Ovary (tissue), 9 donors: ENCODE measurements around the gene ANO6. TPM values are rescaled to one million over a fixed set of nuclear protein-coding genes. Genes with fewer than 3 reads are reported as not detected.

Source experiments
- DNase-seq, 5 donors: peaks; one replicate each; pipeline ENCODE4 v3.0.0-alpha.2; 2019 to 2020
- H3K27ac ChIP-seq, 2 donors: fragments of 200-600 bp; one replicate each; pipeline versions ENCODE4 v1.5.1 to v1.8.0; 2019 to 2022
- H3K27me3 ChIP-seq: fragments of 200-600 bp; one replicate; pipeline ENCODE4 v1.8.0; 2022
- H3K36me3 ChIP-seq: fragments of 200-600 bp; sonication (generic); one replicate; pipeline ENCODE4 v1.5.1; 2019
- H3K4me1 ChIP-seq: one replicate; pipeline ENCODE4 v1.8.1; 2013; ENCODE audit warnings: mild to moderate bottlenecking, moderate library complexity; ENCODE audit not compliant: insufficient read depth
- H3K4me3 ChIP-seq: fragments of 200-600 bp; sonication (generic); one replicate; pipeline ENCODE4 v1.5.1; 2017
- H3K9me3 ChIP-seq, 2 donors: fragments of 200-600 bp in 1 of 2; sonication (generic) in 1 of 2; one replicate each; pipeline versions ENCODE4 v1.5.1 to v1.8.1; 2013 to 2019; ENCODE audit warnings: mild to moderate bottlenecking in 1 of 2, moderate library complexity in 1 of 2
- CTCF ChIP-seq, 3 donors: fragments of 450-650 bp in 2 of 3; fragments of 200-600 bp in 1 of 3; IDR thresholded peaks; one replicate each; pipeline versions ENCODE4 v1.5.1 to v1.8.0; 2016 to 2022; ENCODE audit warnings: antibody characterized with exemption in 3 of 3, mild to moderate bottlenecking in 1 of 3
- EP300 ChIP-seq: sonication (generic); formaldehyde crosslinking; IDR thresholded peaks from one replicate; pipeline ENCODE4 v1.6.1; 2017; ENCODE audit warnings: antibody characterized with exemption
- POLR2A ChIP-seq: fragments of 450-650 bp; IDR thresholded peaks from one replicate; pipeline ENCODE4 v1.6.1; 2017; ENCODE audit warnings: antibody characterized with exemption, mild to moderate bottlenecking, moderate library complexity
- WGBS, 3 donors: extraction: QIAGEN DNeasy Blood & Tissue Kit in 1 of 3; methylation state at CpG; one replicate each; pipeline versions ENCODE4 v1.1.5 to v1.1.7; 2013 to 2017; 5-methylcytosine and 5-hydroxymethylcytosine counted together
- intact Hi-C, 4 donors: fragments of 100-400 bp; cut with DNase I; formaldehyde crosslinking; loops; one replicate each; pipeline versions ENCODE4 v1.11.0 to v1.15.1; 2022 to 2023
- polyA plus RNA-seq, 2 donors: library from polyadenylated mRNA; stranded (reverse); fragments of 200-250 nt in 1 of 2; fragments of 350-450 nt in 1 of 2; fragmentation: Illumina TruSeq in 1 of 2; extraction: RNeasy Lipid Tissue Mini Kit (QIAGEN cat#74804) in 1 of 2; gene quantifications; one replicate each; pipeline ENCODE4 v1.2.3, GENCODE V29; 2013 to 2014
- total RNA-seq, 7 donors: library from RNA; depleted of rRNA in 2 of 7; stranded (reverse); fragments of >200 nt in 2 of 7; fragmentation: NEBNext Ultra II Directional in 3 of 7; extraction: Animal tissue kit (Norgen Biotek cat#: 25700) in 3 of 7; gene quantifications; one replicate each; pipeline versions ENCODE4 v1.1.0 to v1.2.4, GENCODE V29; 2016 to 2023
- donor health status: DM: no; HTN: no; CAD: no; lungs with moderate emphysema.
- donor health status: DM: no; HTN: no; CAD: no.
- donor health status: Bipolar disorder and iron deficiency.
- donor health status: DM: yes; HTN: yes; CAD: no.
- donor health status: DM: no; HTN: no; CAD: no.
- donor health status: DM: yes; HTN: yes; CAD: no.

The ANO6 gene
- total and polyA plus RNA-seq, 9 donors: 38.8 to 88.5 (median 63.2) TPM

- no peak for DNase-seq
- no peak overlapping the region for H3K27ac ChIP-seq
- no peak overlapping the region for H3K4me3 ChIP-seq
- WGBS, 3 donors: 68 to 75% (median 72%) methylated on average over 6 of the region's 6 CpGs
- no peaks in the 10 kb centered on the region for H3K36me3 ChIP-seq
- intact Hi-C loops: no loop called here
- H3K4me1 ChIP-seq: no peaks in the 10 kb centered on the region
- no peaks in the 10 kb centered on the region for H3K27me3 ChIP-seq
- TF ChIP-seq POLR2A (no peak), EP300 (no peak), CTCF (IDR thresholded peaks at IDR 0.05) (no peak)
- no peaks in the 10 kb centered on the region for H3K9me3 ChIP-seq
Observed at GRCh38 chr12:45433441-45433868, 217.6 kb downstream of the ANO6 start.

GRCh38 chr12:45434094-45434493 lies 218.2 kb downstream of the ANO6 start:
- Histone ChIP-seq H3K4me1 (no peaks in the 10 kb centered on the region), H3K9me3 (no peaks in the 10 kb centered on the region), H3K27me3 (no peaks in the 10 kb centered on the region), H3K27ac (no peak overlapping the region), H3K36me3 (no peaks in the 10 kb centered on the region), H3K4me3 (no peak overlapping the region)
- no peak for DNase-seq
- WGBS, 3 donors: 82 to 95% (median 87%) methylated on average over 7 of the region's 7 CpGs
- intact Hi-C loops: no loop called here
- no peak for TF ChIP-seq CTCF (IDR thresholded peaks at IDR 0.05)
- no peak for TF ChIP-seq POLR2A
- TF ChIP-seq EP300: no peak

GRCh38 chr12:45435945-45436710 lies 220.2 kb downstream of the ANO6 start:
- Histone ChIP-seq H3K9me3 (no peaks in the 10 kb centered on the region), H3K27me3 (no peaks in the 10 kb centered on the region), H3K4me1 (no peaks in the 10 kb centered on the region), H3K36me3 (no peaks in the 10 kb centered on the region), H3K27ac (no peak overlapping the region), H3K4me3 (no peak overlapping the region)
- TF ChIP-seq CTCF (IDR thresholded peaks at IDR 0.05) (no peak), POLR2A (no peak), EP300 (no peak)
- intact Hi-C loops: no loop called here
- WGBS, 3 donors: 71 to 73% (median 72%) methylated on average over 3 of the region's 3 CpGs
- DNase-seq: no peak

GRCh38 chr12:45439039-45439438 lies 223.1 kb downstream of the ANO6 start:
- Histone ChIP-seq H3K27ac (no peak overlapping the region), H3K27me3 (no peaks in the 10 kb centered on the region), H3K4me1 (no peaks in the 10 kb centered on the region), H3K36me3 (no peaks in the 10 kb centered on the region), H3K4me3 (no peak overlapping the region), H3K9me3 (no peaks in the 10 kb centered on the region)
- WGBS, 3 donors: 70 to 97% (median 91%) methylated on average over 4 of the region's 4 CpGs
- DNase-seq: no peak
- TF ChIP-seq POLR2A (no peak), EP300 (no peak), CTCF (IDR thresholded peaks at IDR 0.05) (no peak)
- intact Hi-C loops: no loop called here
